Testis (tissue), 3 donors: ENCODE measurements around the gene TMEM109. TPM values are rescaled to one million over a fixed set of nuclear protein-coding genes. Genes with fewer than 3 reads are reported as not detected.

Experiments
- DNase-seq: peaks from one replicate; pipeline ENCODE4 v3.0.0-alpha.2; 2019
- H3K27ac ChIP-seq, 2 donors: fragments of 200-600 bp; sonication (generic); one replicate each; pipeline ENCODE4 v1.5.1; 2019
- H3K27me3 ChIP-seq: fragments of 200-600 bp; sonication (generic); one replicate; pipeline ENCODE4 v1.5.1; 2019
- H3K36me3 ChIP-seq: fragments of 200-600 bp; sonication (generic); one replicate; pipeline ENCODE4 v1.5.1; 2017; ENCODE audit warnings: low read depth; ENCODE audit errors: missing control alignments
- H3K4me1 ChIP-seq: fragments of 200-600 bp; sonication (generic); one replicate; pipeline ENCODE4 v1.5.1; 2019
- H3K4me3 ChIP-seq, 2 donors: fragments of 200-600 bp; sonication (generic); one replicate each; pipeline ENCODE4 v1.5.1; 2017 to 2019
- H3K9me3 ChIP-seq: fragments of 200-600 bp; sonication (generic); one replicate; pipeline ENCODE4 v1.5.1; 2017
- CTCF ChIP-seq, 3 experiments: fragments of 450-650 bp in 2 of 3; fragments of 200-600 bp in 1 of 3; sonication (generic) in 1 of 3; IDR thresholded peaks; one replicate each; pipeline ENCODE4 v1.5.1; 2016 to 2019; ENCODE audit warnings: antibody characterized with exemption in 3 of 3, mild to moderate bottlenecking in 2 of 3, moderate library complexity in 1 of 3
- POLR2A ChIP-seq: fragments of 450-650 bp; IDR thresholded peaks from one replicate; pipeline ENCODE4 v1.6.1; 2017; ENCODE audit warnings: antibody characterized with exemption, mild to moderate bottlenecking, moderate library complexity
- WGBS, 2 donors: methylation state at CpG; one replicate each; pipeline ENCODE4 v1.1.5; 2018; 5-methylcytosine and 5-hydroxymethylcytosine counted together
- intact Hi-C: fragments of 100-400 bp; cut with DNase I; formaldehyde crosslinking; loops from one replicate; pipeline ENCODE4 v1.15.1; 2023; ENCODE audit warnings: low total_unique reads
- polyA plus RNA-seq: library from polyadenylated mRNA; stranded (reverse); fragments of 350-450 nt; fragmentation: Illumina TruSeq; extraction: RNeasy Lipid Tissue Mini Kit (QIAGEN cat#74804); gene quantifications from one replicate; pipeline ENCODE4 v1.2.3, GENCODE V29; 2014; ENCODE audit warnings: low read depth, low replicate concordance; ENCODE audit not compliant: insufficient read depth
- total RNA-seq, 2 donors: library from RNA; depleted of rRNA; stranded (reverse); fragments of >200 nt; gene quantifications; one replicate each; pipeline ENCODE4 v1.2.3, GENCODE V29; 2016

The TMEM109 gene
- total and polyA plus RNA-seq, 3 donors from 2014 or later = 28.1 to 59.1 (median 46.7) TPM

- H3K27ac ChIP-seq = no peak overlapping the region
Observed at GRCh38 chr11:60935676-60936442, 21.9 kb downstream of the TMEM109 start.

GRCh38 chr11:60936467-60937143 lies 22.6 kb downstream of the TMEM109 start:
- Histone ChIP-seq H3K27ac (no peak overlapping the region), H3K9me3 (no peaks in the 10 kb centered on the region), H3K4me3 (no peak overlapping the region), H3K36me3 (no peaks in the 10 kb centered on the region), H3K27me3 (no peaks in the 10 kb centered on the region), H3K4me1 (no peaks in the 10 kb centered on the region)
- no peak for DNase-seq
- no peak for TF ChIP-seq CTCF (IDR thresholded peaks at IDR 0.05)
- no peak for TF ChIP-seq POLR2A
- 91 to 93% methylated on average over 5 to 18 of the region's 18 CpGs for WGBS, 2 donors
- intact Hi-C loops = no loop called here

More at GRCh38 chr11:60935676-60936442, 21.9 kb downstream of the TMEM109 start:
- WGBS, 2 donors = 92 to 95% methylated on average over 18 to 26 of the region's 27 CpGs
- no peaks in the 10 kb centered on the region for H3K27me3 ChIP-seq
- H3K4me1 ChIP-seq = no peaks in the 10 kb centered on the region
- H3K9me3 ChIP-seq = no peaks in the 10 kb centered on the region
- no peak for DNase-seq
- TF ChIP-seq CTCF (IDR thresholded peaks at IDR 0.05) (no peak), POLR2A (no peak)
- H3K4me3 ChIP-seq = no peak overlapping the region
- H3K36me3 ChIP-seq = no peaks in the 10 kb centered on the region
- intact Hi-C loops = no loop called here

- no peak for TF ChIP-seq CTCF (IDR thresholded peaks at IDR 0.05)
- TF ChIP-seq POLR2A = no peak
- Histone ChIP-seq H3K4me3 (no peak overlapping the region), H3K27me3 (no peaks in the 10 kb centered on the region), H3K9me3 (no peaks in the 10 kb centered on the region), H3K4me1 (no peaks in the 10 kb centered on the region), H3K36me3 (no peaks in the 10 kb centered on the region), H3K27ac (no peak overlapping the region)
- DNase-seq = no peak
- intact Hi-C loops = no loop called here
- 73 to 78% methylated on average over 12 of the region's 12 CpGs for WGBS, 2 donors
Observed at GRCh38 chr11:60937144-60937527, 23.2 kb downstream of the TMEM109 start.

GRCh38 chr11:60937811-60938210 lies 23.9 kb downstream of the TMEM109 start:
- H3K36me3 ChIP-seq = no peaks in the 10 kb centered on the region
- no peak overlapping the region for H3K27ac ChIP-seq
- intact Hi-C loops = no loop called here
- H3K27me3 ChIP-seq = no peaks in the 10 kb centered on the region
- H3K9me3 ChIP-seq = no peaks in the 10 kb centered on the region
- 88 to 100% methylated on average over 1 to 8 of the region's 8 CpGs for WGBS, 2 donors
- TF ChIP-seq POLR2A = no peak
- TF ChIP-seq CTCF (IDR thresholded peaks at IDR 0.05) = no peak
- no peaks in the 10 kb centered on the region for H3K4me1 ChIP-seq
- no peak overlapping the region for H3K4me3 ChIP-seq
- DNase-seq = no peak
